Pancreas (tissue), 10 donors: ENCODE measurements around the gene ABCC8. TPM values are rescaled to one million over a fixed set of nuclear protein-coding genes. Genes with fewer than 3 reads are reported as not detected.
A peak's percentile ranks its signal among the peaks of the same experiment; 100 is the strongest.

Experiments used
- ATAC-seq, 4 donors: fragments of 200-7000 bp; cut with Tn5 transposase; one replicate each; pipeline versions ENCODE4 v1.8.0 to v1.9.1; 2020; ENCODE audit warnings: mild to moderate bottlenecking in 4 of 4, moderate library complexity in 4 of 4
- DNase-seq, 6 donors: peaks; one replicate each; pipeline ENCODE4 v3.0.0-alpha.2; 2020
- FAIRE-seq: peaks from 2 replicates; lab custom pipeline; 2012; peaks lifted over from hg19 to GRCh38; lab: Jason Lieb, UNC
- H3K27ac ChIP-seq, 4 donors: fragments of 200-600 bp; sonication (generic); 1 replicate in 3 of 4; 2 replicates in 1 of 4; pipeline versions ENCODE4 v1.5.0 to v1.8.0; 2020
- H3K27me3 ChIP-seq, 4 donors: fragments of 200-600 bp; one replicate each; pipeline ENCODE4 v1.8.0; 2021
- H3K36me3 ChIP-seq, 3 donors: fragments of 200-600 bp; sonication (generic) in 1 of 3; one replicate each; pipeline versions ENCODE4 v1.5.0 to v1.8.0; 2020 to 2021
- H3K4me1 ChIP-seq, 3 donors: fragments of 200-600 bp; one replicate each; pipeline ENCODE4 v1.8.0; 2021
- H3K4me3 ChIP-seq, 4 donors: fragments of 200-600 bp; sonication (generic) in 2 of 4; one replicate each; pipeline versions ENCODE4 v1.5.0 to v1.8.0; 2020 to 2021
- H3K9me3 ChIP-seq, 4 donors: fragments of 200-600 bp; one replicate each; pipeline ENCODE4 v1.8.0; 2021
- CTCF ChIP-seq, 4 donors: fragments of 200-600 bp; sonication (generic) in 3 of 4; IDR thresholded peaks; one replicate each; pipeline versions ENCODE4 v1.5.0 to v1.8.0; 2021; ENCODE audit warnings: antibody characterized with exemption in 4 of 4
- WGBS, 2 donors: extraction: QIAGEN DNeasy Blood & Tissue Kit; methylation state at CpG; one replicate each; pipeline ENCODE4 v1.1.7; 2013; 5-methylcytosine and 5-hydroxymethylcytosine counted together
- intact Hi-C, 3 donors: fragments of 100-400 bp; cut with DNase I; formaldehyde crosslinking; loops; one replicate each; pipeline versions ENCODE4 v1.11.1 to v1.14.2; 2022
- polyA plus RNA-seq, 2 donors: library from polyadenylated mRNA; stranded (reverse); fragments of 200-250 nt; gene quantifications; one replicate each; pipeline ENCODE4 v1.2.3, GENCODE V29; 2013
- total RNA-seq, 6 donors: library from RNA; stranded (reverse); fragmentation: NEBNext Ultra II Directional in 4 of 6; extraction: Animal tissue kit (Norgen Biotek cat#: 25700) in 4 of 6; gene quantifications; one replicate each; pipeline versions ENCODE4 v1.2.1 to v1.2.4, GENCODE V29; 2021 to 2023
- donor health status: healthy with polysubstance abuse.
- donor health status: DM: no; HTN: no; CAD: no; lungs with moderate emphysema.
- donor health status: DM: no; HTN: no; CAD: no.
- donor health status: control.
- donor health status: control.
- donor health status: Bipolar disorder and iron deficiency.
- donor health status: DM: yes; HTN: yes; CAD: no.
- donor health status: DM: no; HTN: no; CAD: no.
- donor health status: DM: no; HTN: no; CAD: no.
- donor health status: DM: yes; HTN: yes; CAD: no.

ABCC8 gene
- total and polyA plus RNA-seq, 8 donors = 14.9 to 917 (median 53.2) TPM

- Histone ChIP-seq H3K9me3 (no peaks in the 10 kb centered on the region), H3K36me3 (no peaks in the 10 kb centered on the region), H3K27ac (peak overlapping the region in 2 of 4 donors; percentile 22 to 33), H3K27me3 (no peaks in the 10 kb centered on the region), H3K4me3 (peak overlapping the region in 3 of 4 donors; percentile 7 to 28 (median 24)), H3K4me1 (peaks cover 0 to 6% (median 4%) of the 10 kb centered on the region in 3 donors)
- DNase-seq = peak in 5 of 6 donors; percentile 62 to 88 (median 79)
- peak; percentile 56 to 76 (median 70) for ATAC-seq
- intact Hi-C loops = loop anchor here in 1 of 3 donors (2.0 kb wide), 1 partner anchor 116 kb away; no protein-coding TSS in a partner anchor
- 54 to 55% methylated on average over 23 of the region's 23 CpGs for WGBS, 2 donors
- no peak for FAIRE-seq
- peak; percentile 42 to 67 (median 55) for TF ChIP-seq CTCF (IDR thresholded peaks at IDR 0.05)
These were observed 90.1 kb downstream of the ABCC8 start for GRCh38 chr11:17386331-17387084.

- Histone ChIP-seq H3K9me3 (no peaks in the 10 kb centered on the region), H3K4me1 (peaks cover 0 to 6% (median 4%) of the 10 kb centered on the region in 3 donors), H3K36me3 (no peaks in the 10 kb centered on the region), H3K27me3 (no peaks in the 10 kb centered on the region), H3K27ac (peak overlapping the region in 1 of 4 donors; percentile 22), H3K4me3 (peak overlapping the region in 3 of 4 donors; percentile 7 to 28 (median 24))
- FAIRE-seq (no peak), ATAC-seq (no peak), DNase-seq (peak in 1 of 6 donors; percentile 23)
- no peak for TF ChIP-seq CTCF (IDR thresholded peaks at IDR 0.05)
- intact Hi-C loops = loop anchor here in 2 of 3 donors (2.0 kb wide), 2 partner anchors 115 to 117 kb away; no protein-coding TSS in a partner anchor
- 41 to 68% methylated on average over 6 of the region's 6 CpGs for WGBS, 2 donors
These were observed 90.7 kb downstream of the ABCC8 start for GRCh38 chr11:17385926-17386325.

- peaks cover 0 to 6% (median 4%) of the 10 kb centered on the region in 3 donors for H3K4me1 ChIP-seq
- H3K4me3 ChIP-seq = peak overlapping the region in 1 of 4 donors; percentile 28
- H3K36me3 ChIP-seq = no peaks in the 10 kb centered on the region
- no peak overlapping the region for H3K27ac ChIP-seq
- no peaks in the 10 kb centered on the region for H3K9me3 ChIP-seq
- H3K27me3 ChIP-seq = no peaks in the 10 kb centered on the region
- DNase-seq = peak in 1 of 6 donors; percentile 10
- no peak for TF ChIP-seq CTCF (IDR thresholded peaks at IDR 0.05)
- intact Hi-C loops = loop anchor here in 1 of 3 donors (2.0 kb wide), 1 partner anchor 115 kb away; no protein-coding TSS in a partner anchor
- no peak for ATAC-seq
- WGBS, 2 donors = 57 to 69% methylated on average over 5 of the region's 5 CpGs
- no peak for FAIRE-seq
These were observed 91.2 kb downstream of the ABCC8 start for GRCh38 chr11:17385492-17385891.

- H3K36me3 ChIP-seq = no peaks in the 10 kb centered on the region
- DNase-seq (peak in 5 of 6 donors; percentile 57 to 94 (median 79)), ATAC-seq (peak; percentile 39 to 77 (median 64)), FAIRE-seq (no peak)
- WGBS, 2 donors = 47 to 50% methylated on average over 6 of the region's 6 CpGs
- H3K27ac ChIP-seq = no peak overlapping the region
- peak; percentile 84 to 91 (median 86) for TF ChIP-seq CTCF (IDR thresholded peaks at IDR 0.05)
- peaks cover 0 to 6% (median 0%) of the 10 kb centered on the region in 3 donors for H3K4me1 ChIP-seq
- H3K4me3 ChIP-seq = no peak overlapping the region
- no peaks in the 10 kb centered on the region for H3K9me3 ChIP-seq
- no peaks in the 10 kb centered on the region for H3K27me3 ChIP-seq
- intact Hi-C loops = loop anchor here in 1 of 3 donors (2.0 kb wide), 1 partner anchor 117 kb away; no protein-coding TSS in a partner anchor
These were observed 92.6 kb downstream of the ABCC8 start for GRCh38 chr11:17384002-17384511.
